ENCODE results near the gene VCY1B. TPM values are rescaled to one million over a fixed set of nuclear protein-coding genes. Genes with fewer than 3 reads are reported as not detected.
"Not testable (repeated sequence)": the region's sequence is repeated elsewhere in the genome, so short reads cannot be mapped to it uniquely, and the experiment has no call there.

Gene VCY1B
- total RNA-seq, result not detected in 2 replicates

DNA sequence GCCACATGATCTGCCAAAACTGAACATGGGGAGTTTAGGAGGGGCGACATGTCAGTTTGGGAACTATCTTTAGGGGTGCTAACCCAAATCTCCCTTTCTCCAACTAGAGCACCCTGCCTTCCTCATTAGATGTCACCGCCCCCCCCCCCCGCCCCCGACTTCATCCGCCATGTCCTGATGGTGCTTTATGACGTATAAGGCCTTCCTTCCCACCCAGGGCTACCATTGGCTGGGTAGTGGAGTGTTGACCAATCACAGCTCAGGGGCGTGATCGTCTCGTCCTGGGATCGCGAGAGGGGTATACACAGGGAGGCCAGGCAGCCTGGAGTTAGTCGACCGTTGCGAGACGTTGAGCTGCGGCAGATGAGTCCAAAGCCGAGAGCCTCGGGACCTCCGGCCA, at the start of gene VCY1B:
TSS of gene VCY1B (plus strand) at position 301 of the 400 bp plus-strand sequence. CDS start at position 364, 63 bp downstream.
- H3K36me3 ChIP-seq (ENCODE audit: control insufficient read depth, insufficient read depth, low read length); H3K4me3 ChIP-seq (ENCODE audit: low read depth, low read length); H3K27me3 ChIP-seq (ENCODE audit: control insufficient read depth, insufficient read depth, low read length); DNase-seq (ENCODE audit: low read depth): not testable (repeated sequence)

DNA sequence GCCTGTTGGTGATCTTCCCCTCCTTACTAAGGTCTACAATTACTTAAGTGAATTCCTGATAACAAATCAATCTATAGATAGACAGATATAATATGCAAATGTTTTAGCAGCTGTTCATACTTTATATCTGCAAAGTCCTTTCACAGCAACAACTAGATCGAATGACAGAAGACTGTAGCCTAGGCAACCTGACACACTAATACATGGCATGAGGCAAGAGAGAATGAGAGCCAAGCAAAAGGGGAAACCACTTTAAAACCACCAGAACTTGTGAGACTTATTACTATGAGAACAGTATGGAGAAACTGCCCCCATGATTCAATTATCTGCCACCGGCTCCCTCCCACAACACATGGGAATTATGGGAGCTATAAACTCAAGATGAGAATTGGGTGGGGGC, 44.1 kb upstream of the VCY1B start:
- H3K4me3 ChIP-seq (ENCODE audit: low read depth, low read length); H3K27me3 ChIP-seq (ENCODE audit: control insufficient read depth, insufficient read depth, low read length); H3K36me3 ChIP-seq (ENCODE audit: control insufficient read depth, insufficient read depth, low read length); DNase-seq (ENCODE audit: low read depth): not testable (repeated sequence)

DNA sequence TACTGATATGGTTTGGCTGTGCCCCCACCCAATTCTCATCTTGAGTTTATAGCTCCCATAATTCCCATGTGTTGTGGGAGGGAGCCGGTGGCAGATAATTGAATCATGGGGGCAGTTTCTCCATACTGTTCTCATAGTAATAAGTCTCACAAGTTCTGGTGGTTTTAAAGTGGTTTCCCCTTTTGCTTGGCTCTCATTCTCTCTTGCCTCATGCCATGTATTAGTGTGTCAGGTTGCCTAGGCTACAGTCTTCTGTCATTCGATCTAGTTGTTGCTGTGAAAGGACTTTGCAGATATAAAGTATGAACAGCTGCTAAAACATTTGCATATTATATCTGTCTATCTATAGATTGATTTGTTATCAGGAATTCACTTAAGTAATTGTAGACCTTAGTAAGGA, 25.6 kb upstream of the VCY1B start:
- H3K4me3 ChIP-seq (ENCODE audit: low read depth, low read length); H3K27me3 ChIP-seq (ENCODE audit: control insufficient read depth, insufficient read depth, low read length); H3K36me3 ChIP-seq (ENCODE audit: control insufficient read depth, insufficient read depth, low read length); DNase-seq (ENCODE audit: low read depth): not testable (repeated sequence)

GRCh38 chrY:14085877-14086276, 29.9 kb downstream of the VCY1B start:
- Histone ChIP-seq H3K4me3 (ENCODE audit: low read depth, low read length) (no peak overlapping the region), H3K36me3 (ENCODE audit: control insufficient read depth, insufficient read depth, low read length) (no peaks in the 10 kb centered on the region), H3K27me3 (ENCODE audit: control insufficient read depth, insufficient read depth, low read length) (no peaks in the 10 kb centered on the region)
- no peak for DNase-seq (ENCODE audit: low read depth)
- TF ChIP-seq CTCF (IDR thresholded peaks at IDR 0.05; ENCODE audit: insufficient read depth, low read length, poor library complexity, severe bottlenecking), result no peak

Other genes with a start within 250 kb of the VCY1B start
- gene VCY, start 69.8 kb upstream of the VCY1B start, total RNA-seq, result not detected in 2 replicates